ENCODE results near the gene AHCY. TPM values are rescaled to one million over a fixed set of nuclear protein-coding genes. Genes with fewer than 3 reads are reported as not detected.

AHCY gene
- total RNA-seq, 1 donor from 2014 or later, result 342 TPM

- Mint-ChIP-seq H3K27me3 (peaks cover 4% of the 10 kb centered on the region), H3K27ac (no peak overlapping the region), H3K36me3 (no peaks in the 10 kb centered on the region), H3K4me3 (no peak overlapping the region), H3K4me1 (ENCODE audit: unreplicated experiment) (peaks cover 8% of the 10 kb centered on the region), H3K9me3 (peaks cover 11% of the 10 kb centered on the region)
- TF ChIP-seq CTCF (conservative IDR thresholded peaks at IDR 0.05), result no peak
- no peak for DNase-seq (ENCODE audit: extremely low spot score, unreplicated experiment)
These were observed 15.7 kb upstream of the AHCY start for GRCh38 chr20:34318609-34319443.

- Mint-ChIP-seq H3K4me1 (ENCODE audit: unreplicated experiment) (peaks cover 19% of the 10 kb centered on the region), H3K36me3 (no peaks in the 10 kb centered on the region), H3K4me3 (no peak overlapping the region), H3K27me3 (peaks cover 14% of the 10 kb centered on the region), H3K27ac (no peak overlapping the region), H3K9me3 (peaks cover 11% of the 10 kb centered on the region)
- DNase-seq (ENCODE audit: extremely low spot score, unreplicated experiment), result no peak
- TF ChIP-seq CTCF (conservative IDR thresholded peaks at IDR 0.05), result no peak
These were observed 13.2 kb upstream of the AHCY start for GRCh38 chr20:34316196-34316814.

GRCh38 chr20:34315236-34315635 lies 12.1 kb upstream of the AHCY start:
- Mint-ChIP-seq H3K27ac (no peak overlapping the region), H3K4me1 (ENCODE audit: unreplicated experiment) (peaks cover 22% of the 10 kb centered on the region), H3K27me3 (peaks cover 18% of the 10 kb centered on the region), H3K4me3 (no peak overlapping the region), H3K9me3 (peaks cover 11% of the 10 kb centered on the region), H3K36me3 (no peaks in the 10 kb centered on the region)
- TF ChIP-seq CTCF (conservative IDR thresholded peaks at IDR 0.05), result no peak
- DNase-seq (ENCODE audit: extremely low spot score, unreplicated experiment), result no peak

- Mint-ChIP-seq H3K27ac (peak overlapping the region; percentile 59), H3K4me3 (peak overlapping the region; percentile 81), H3K36me3 (no peaks in the 10 kb centered on the region), H3K4me1 (ENCODE audit: unreplicated experiment) (peaks cover 23% of the 10 kb centered on the region), H3K27me3 (peaks cover 18% of the 10 kb centered on the region), H3K9me3 (peaks cover 7% of the 10 kb centered on the region)
- peak; percentile 95 for DNase-seq (ENCODE audit: extremely low spot score, unreplicated experiment)
- peak; percentile 100 for TF ChIP-seq CTCF (conservative IDR thresholded peaks at IDR 0.05)
These were observed 9.5 kb upstream of the AHCY start for GRCh38 chr20:34312544-34313217.

- H3K9me3 Mint-ChIP-seq, result peaks cover 7% of the 10 kb centered on the region
- peaks cover 18% of the 10 kb centered on the region for H3K27me3 Mint-ChIP-seq
- no peaks in the 10 kb centered on the region for H3K36me3 Mint-ChIP-seq
- peak overlapping the region; percentile 46 for H3K27ac Mint-ChIP-seq
- peak overlapping the region; percentile 74 for H3K4me3 Mint-ChIP-seq
- H3K4me1 Mint-ChIP-seq (ENCODE audit: unreplicated experiment), result peaks cover 23% of the 10 kb centered on the region
- no peak for DNase-seq (ENCODE audit: extremely low spot score, unreplicated experiment)
- no peak for TF ChIP-seq CTCF (conservative IDR thresholded peaks at IDR 0.05)
These were observed 8.9 kb upstream of the AHCY start for GRCh38 chr20:34312024-34312460.

Measured in type B pancreatic cell (in vitro differentiated cells).